HS-5 (cell line): ENCODE measurements around the gene SPATA33.
"Not testable (repeated sequence)": the region's sequence is repeated elsewhere in the genome, so short reads cannot be mapped to it uniquely, and the experiment has no call there.

Experiments used
- DNase-seq: peaks from one replicate; pipeline ENCODE4 v3.0.0-alpha.2; 2012; ENCODE audit warnings: low read depth

The SPATA33 gene

DNA sequence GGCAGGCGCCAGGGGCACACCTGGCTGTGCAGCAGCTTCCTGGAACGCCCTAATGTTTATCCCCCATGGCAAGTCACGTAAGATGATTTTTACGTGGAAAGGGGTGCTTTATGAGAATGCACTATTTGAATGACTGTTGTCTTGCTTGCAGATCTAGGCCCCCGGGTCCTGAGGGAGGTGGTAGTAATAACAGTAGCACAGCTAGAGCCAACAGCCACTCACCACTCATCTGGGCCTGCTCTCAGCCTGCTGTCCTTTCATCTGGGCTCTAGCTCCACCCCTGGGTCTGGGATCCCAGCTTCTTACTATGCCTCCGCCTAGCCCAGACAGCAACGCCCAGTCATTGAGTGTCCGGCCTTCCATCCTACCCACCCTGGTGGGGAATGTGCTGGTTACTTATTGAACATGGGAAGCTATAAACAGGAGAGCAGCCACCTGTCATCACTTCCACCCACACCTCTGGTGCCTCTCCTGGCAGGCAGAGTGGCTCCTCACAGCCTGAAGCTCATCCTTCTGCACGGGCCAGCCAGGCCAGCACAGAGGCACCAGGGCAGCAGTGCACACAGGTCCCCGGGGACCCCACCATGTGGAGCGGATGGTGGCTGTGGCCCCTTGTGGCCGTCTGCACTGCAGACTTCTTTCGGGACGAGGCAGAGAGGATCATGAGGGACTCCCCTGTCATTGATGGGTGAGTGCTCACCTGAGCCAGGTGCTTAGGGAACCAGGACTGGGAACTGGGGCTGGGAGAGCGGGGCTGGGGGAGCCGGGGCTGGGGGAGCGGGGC lies 27.6 kb upstream of the SPATA33 start:
- no peak for DNase-seq

- peak; percentile 59 for DNase-seq
Observed at GRCh38 chr16:89633064-89633631, 24.5 kb upstream of the SPATA33 start.

- DNase-seq: not testable (repeated sequence)
Observed at GRCh38 chr16:89634463-89635385, 22.9 kb upstream of the SPATA33 start.

DNA sequence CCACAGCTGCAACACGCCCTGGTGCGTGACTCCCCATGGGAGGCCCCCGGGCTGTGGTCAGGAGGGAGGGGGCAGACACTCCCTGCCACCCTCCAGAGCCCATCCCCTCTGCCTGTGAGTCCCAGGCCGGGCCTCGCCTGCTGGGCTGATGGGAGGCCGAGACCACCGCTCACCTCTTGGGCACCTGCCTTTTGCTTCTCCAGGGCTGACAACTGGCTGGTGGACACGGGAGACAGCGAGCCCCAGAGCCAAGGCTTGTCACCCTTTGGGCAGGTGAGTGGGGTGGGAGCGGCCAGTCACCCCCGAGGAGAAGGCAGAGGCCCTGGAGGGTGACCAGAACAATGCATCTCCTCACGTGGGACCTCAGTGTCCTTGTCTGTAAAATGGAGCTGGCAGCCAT lies 21.0 kb upstream of the SPATA33 start:
- no peak for DNase-seq

DNA sequence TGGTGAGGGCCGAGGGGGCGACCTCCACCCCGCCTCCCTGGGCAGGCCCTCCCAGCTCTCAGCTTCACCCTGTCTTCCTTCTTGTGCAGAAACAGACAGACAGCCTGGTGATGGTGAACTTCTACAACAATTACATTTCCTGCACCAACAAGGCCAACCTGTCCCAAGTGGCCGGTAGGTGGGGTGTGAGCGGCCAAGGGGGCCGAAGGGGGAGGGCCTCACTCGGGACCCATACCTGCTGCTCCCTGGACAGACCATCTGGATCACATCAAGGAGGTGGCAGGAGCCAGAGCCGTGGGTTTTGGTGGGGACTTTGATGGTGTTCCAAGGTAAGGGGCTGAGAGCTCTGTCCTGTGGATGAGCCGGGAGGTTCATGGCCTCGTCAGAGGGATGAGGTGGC lies 20.3 kb upstream of the SPATA33 start:
- DNase-seq: no peak

DNA sequence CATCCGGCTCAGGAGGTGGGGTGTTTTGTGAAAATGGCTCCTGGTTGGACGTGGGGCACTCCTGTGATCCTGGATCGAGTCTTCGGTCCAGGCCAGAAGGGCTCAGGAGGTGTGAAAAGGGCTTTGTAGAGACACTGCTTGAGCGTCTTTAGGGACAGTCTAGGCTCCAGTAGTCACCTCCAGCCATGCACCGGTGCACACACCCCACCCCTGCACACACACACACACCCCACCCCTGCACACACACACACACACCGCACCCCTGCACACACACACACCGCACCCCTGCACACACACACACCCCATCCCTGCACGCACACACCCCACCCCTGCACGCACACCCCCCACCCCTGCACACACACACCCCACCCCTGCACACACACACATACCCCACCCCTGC lies 19.2 kb upstream of the SPATA33 start:
- no peak for DNase-seq

- no peak for DNase-seq
Observed at GRCh38 chr16:89639385-89639784, 18.3 kb upstream of the SPATA33 start.

DNA sequence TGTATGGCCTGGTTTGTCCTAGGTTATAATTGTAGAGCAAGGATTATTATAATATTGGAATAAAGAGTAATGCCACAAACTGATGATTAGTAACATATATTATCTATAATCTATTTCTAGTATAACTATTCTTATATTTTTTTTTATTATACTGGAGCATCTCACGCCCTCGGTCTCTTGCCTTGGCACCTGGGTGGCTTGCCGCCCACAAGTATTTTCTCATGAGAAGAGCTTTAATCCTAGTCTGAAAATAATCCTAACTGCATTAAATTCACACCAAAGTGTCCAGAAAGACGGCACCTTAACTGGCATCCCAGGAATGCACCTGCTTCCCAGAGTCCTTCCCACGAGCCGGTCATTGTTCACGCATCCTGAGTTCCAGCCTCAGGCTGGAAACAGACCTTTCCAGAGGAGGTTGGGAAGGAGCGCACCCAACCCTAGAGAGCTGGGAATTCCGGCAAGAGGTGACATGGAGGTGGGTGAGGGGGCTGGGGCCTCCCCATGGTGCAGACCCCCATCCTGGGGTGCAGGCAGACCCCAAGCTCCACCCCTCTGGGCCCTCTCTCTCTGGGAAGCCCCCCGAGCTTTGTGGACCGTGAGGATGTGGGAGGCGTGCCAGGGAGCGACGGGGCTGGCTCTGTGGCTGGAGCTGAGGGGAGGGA lies 16.0 kb upstream of the SPATA33 start:
- DNase-seq: no peak

DNA sequence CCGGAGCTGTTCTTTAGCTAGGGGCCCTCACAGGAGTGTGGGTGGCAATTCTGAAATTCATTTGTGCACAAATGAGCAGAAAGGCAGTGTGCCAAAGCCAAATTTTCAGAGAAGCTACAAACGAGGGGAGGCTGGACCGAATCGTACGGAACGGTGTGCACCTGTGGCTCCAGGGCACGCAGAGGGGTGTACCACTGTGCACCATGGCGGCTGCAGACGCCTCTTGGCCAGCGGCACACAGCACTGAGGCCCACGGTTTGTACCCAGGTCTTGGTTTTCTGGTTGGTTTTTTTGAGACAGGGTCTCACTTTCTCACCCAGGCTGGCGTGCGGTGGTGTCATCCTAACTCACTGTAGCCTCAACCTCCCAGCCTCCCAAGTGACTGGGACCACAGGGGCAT lies 15.1 kb upstream of the SPATA33 start:
- DNase-seq: no peak

- no peak for DNase-seq
Observed at GRCh38 chr16:89643769-89644300, 13.8 kb upstream of the SPATA33 start.

DNA sequence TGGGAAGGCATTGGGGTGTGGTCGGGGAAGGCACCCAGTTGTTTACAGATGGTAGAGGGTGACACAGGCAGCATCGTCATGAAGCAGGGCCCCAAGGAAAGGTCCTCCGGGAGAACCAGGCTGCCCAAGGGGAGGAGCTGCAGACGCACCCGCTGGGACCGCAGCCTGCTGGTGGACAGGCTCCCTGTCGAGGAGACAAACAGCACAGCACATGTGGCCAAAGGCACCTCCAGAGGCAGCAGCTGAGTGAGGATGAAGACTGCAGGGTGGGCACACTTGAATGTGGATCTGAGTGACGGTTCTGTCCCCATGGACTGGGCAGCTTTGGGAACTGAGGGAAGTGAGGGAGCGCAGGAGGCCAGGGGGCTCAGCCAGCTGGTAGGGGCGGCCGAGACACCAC lies 12.5 kb upstream of the SPATA33 start:
- no peak for DNase-seq

- DNase-seq: no peak
Observed at GRCh38 chr16:89646270-89646669, 11.4 kb upstream of the SPATA33 start.

DNA sequence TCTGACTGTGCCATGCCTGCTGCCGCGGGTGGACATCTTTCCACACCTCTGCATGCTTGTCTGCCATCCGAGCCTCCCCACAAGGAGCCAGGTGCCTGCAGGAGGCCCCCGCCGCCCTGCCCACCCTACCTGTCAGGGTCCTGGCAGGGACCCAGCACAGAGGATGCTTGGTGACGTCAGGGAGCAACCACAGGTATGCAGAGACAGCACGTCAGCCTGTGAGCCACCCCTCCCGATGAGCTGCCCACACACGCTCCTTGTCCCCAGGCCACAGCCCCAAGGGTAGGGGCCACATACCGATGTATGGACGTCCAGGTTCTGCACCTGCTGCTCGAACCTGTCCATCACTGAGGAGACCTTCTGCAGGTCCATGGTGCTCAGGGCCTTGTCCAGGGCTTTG lies 10.7 kb upstream of the SPATA33 start:
- DNase-seq: no peak

DNA sequence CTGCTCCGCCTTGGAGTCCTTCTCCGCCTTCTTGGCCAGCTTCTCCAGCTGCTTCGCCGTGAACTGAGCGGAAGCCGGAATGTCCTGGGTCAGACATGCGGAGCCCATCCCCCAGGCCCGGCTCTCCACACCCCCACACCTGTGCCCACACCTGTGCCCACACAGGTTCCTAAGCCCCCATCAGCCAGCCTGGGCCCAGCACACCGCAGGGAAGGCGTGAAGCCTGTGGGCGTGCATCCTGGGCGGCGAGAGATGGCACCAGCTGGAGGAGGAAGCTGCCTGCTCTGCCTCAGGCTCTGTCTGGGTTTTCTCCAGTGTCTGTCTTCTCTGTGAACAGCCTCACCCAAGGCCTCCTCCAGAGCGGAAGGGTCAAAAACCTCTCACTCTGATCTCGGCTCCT lies 6.1 kb upstream of the SPATA33 start:
- no peak for DNase-seq

DNA sequence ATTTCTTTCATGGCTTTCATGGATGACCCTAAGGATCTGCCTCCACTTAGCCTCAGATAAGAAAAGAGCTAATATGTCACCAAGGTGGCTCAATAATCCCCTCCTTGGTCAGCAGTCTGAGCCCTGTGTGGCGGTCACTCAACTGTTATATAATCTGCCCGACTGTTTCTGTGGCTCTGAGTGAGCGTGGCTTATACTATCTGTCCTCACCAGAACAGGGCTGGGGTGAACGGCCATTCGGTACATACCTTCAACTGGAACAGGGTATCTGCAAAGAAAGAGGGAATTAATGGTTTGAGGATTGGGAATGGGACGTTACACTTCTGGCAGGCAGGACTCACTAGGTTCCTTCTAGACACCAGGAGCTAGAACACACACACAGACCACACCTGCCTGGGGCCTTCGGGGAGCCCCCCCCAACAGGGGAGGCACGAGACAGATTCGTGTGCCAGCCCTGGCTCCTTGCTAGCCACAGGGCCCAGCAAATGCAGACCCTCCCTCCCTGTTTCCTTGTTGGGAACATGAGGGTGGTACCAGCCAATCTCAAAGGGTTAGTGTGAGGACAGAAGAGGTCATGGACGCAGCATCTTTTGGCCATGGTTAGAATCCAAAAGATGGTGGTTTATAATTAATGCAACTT lies 3.9 kb upstream of the SPATA33 start:
- no peak for DNase-seq

DNA sequence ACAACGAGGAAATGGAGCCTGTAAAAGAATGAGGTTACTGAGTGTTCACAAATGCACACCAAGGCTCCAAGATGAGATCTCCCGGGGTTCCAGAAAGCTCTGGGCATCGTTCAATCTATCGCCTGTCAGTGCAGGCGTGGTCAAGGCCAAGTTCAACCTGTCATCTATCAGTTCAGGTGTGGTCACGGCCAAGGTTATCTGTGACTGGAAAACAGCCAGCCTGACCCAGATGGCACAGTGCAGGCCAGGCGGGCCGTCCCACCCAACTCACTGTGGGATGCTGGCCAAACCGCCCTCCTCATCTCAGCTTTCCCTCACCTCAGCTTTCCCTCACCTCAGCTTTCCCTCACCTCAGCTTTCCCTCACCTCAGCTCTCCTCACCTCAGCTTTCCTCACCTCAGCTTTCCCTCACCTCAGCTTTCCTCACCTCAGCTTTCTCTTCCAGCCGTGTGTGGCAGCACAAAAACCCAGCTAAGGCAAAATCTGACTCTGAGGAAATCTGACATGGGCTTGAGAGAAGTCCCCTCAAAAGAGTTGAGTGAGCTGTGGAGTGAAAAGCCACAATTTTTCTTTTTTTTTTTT lies 2.5 kb upstream of the SPATA33 start:
- DNase-seq: no peak

DNA sequence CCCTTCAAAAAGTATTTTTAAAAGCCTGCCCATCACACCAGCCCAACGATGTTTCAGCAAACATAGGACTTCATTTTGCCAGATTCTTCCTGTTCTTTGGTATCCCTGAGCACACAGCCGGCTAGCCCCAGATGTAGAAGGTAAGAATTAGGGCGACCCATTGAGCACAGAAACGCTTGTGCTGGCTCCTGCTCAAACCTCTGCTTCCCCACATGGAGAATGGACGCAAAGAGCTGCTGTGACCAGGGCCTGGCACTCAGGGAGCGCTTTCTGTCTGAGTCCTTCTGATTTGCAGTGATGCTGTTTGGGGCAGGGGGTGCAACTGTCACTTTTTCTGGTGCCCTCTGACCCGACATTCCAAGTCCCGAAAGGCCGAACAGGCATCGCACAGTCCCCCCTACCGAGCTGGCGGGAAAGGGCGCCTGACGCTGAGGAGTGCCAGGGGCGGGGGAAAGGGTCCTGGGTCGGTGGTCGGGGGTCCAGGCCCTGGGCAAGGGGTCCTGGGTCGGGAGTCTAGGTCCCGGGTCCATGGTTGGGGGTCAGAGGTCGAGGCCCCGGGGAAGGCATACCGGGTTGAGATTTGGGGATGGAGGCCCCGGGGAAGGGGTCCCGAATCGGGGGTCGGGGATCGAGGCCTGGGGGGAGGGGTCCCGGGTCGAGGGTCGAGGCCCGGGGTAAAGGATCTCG lies 1.1 kb upstream of the SPATA33 start:
- DNase-seq: no peak

GRCh38 chr16:89658221-89658879 lies 714 bp downstream of the SPATA33 start:
- DNase-seq: no peak

- no peak for DNase-seq
Observed at GRCh38 chr16:89660146-89660545, 2.5 kb downstream of the SPATA33 start.

DNA sequence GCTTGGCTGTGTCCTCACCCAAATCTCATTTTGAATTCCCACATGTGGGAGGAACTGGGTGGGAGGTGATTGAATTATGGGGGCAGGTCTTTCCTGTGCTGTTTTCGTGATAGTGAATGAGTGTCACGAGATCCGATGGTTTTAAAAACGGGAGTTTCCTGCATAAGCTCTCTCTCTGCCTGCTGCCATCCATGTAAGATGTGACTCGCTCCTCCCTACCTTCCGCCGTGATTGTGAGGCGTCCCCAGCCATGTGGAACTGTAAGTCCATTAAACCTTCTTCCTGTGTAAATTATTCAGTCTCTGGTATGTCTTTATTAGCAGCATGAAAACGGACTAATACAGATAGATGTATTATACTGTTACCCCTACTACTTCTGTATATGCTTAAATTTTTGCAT lies 3.6 kb downstream of the SPATA33 start:
- DNase-seq: no peak
